ENCODE data around the gene TEX11.
"Not testable (repeated sequence)": the region's sequence is repeated elsewhere in the genome, so short reads cannot be mapped to it uniquely, and the experiment has no call there.

TEX11 gene

GRCh38 chrX:70754169-70754848 lies 154.2 kb downstream of the TEX11 start:
- no peaks in the 10 kb centered on the region for H3K27me3 ChIP-seq (ENCODE audit: insufficient read depth, poor library complexity, severe bottlenecking)

GRCh38 chrX:70733774-70734173 lies 174.7 kb downstream of the TEX11 start:
- not testable (repeated sequence) for H3K27ac ChIP-seq (replicated peaks); H3K4me3 ChIP-seq (replicated peaks; ENCODE audit: insufficient read depth, low read length); DNase-seq (ENCODE audit: low read depth in 1 of 2, low spot score in 1 of 2); H3K27me3 ChIP-seq (ENCODE audit: insufficient read depth, poor library complexity, severe bottlenecking)

More at GRCh38 chrX:70754169-70754848, 154.2 kb downstream of the TEX11 start:
- H3K27ac ChIP-seq (replicated peaks) = no peak overlapping the region
- TF ChIP-seq REST (IDR thresholded peaks at IDR 0.05; ENCODE audit: insufficient replicate concordance, low read depth) (no peak), POLR2AphosphoS5 (IDR thresholded peaks at IDR 0.05; ENCODE audit: low read depth) (no peak), SPI1 (IDR thresholded peaks at IDR 0.05; ENCODE audit: borderline replicate concordance, low read depth) (no peak), GABPA (IDR thresholded peaks at IDR 0.05; ENCODE audit: low read depth) (no peak), CTCF (IDR thresholded peaks at IDR 0.05; ENCODE audit: insufficient read depth, low read length) (no peak)
- no peak overlapping the region for H3K4me3 ChIP-seq (replicated peaks; ENCODE audit: insufficient read depth, low read length)
- peak in 1 of 2 experiments; percentile 16 for DNase-seq (ENCODE audit: low read depth in 1 of 2, low spot score in 1 of 2)

- not testable (repeated sequence) for H3K4me3 ChIP-seq (replicated peaks; ENCODE audit: insufficient read depth, low read length); DNase-seq (ENCODE audit: low read depth in 1 of 2, low spot score in 1 of 2); H3K27me3 ChIP-seq (ENCODE audit: insufficient read depth, poor library complexity, severe bottlenecking); H3K27ac ChIP-seq (replicated peaks)
Measured at GRCh38 chrX:70727961-70728360, 180.6 kb downstream of the TEX11 start.

GRCh38 chrX:70720721-70721120 lies 187.8 kb downstream of the TEX11 start:
- TF ChIP-seq REST (IDR thresholded peaks at IDR 0.05; ENCODE audit: insufficient replicate concordance, low read depth) (no peak), POLR2AphosphoS5 (IDR thresholded peaks at IDR 0.05; ENCODE audit: low read depth) (no peak), CTCF (IDR thresholded peaks at IDR 0.05; ENCODE audit: insufficient read depth, low read length) (no peak), SPI1 (IDR thresholded peaks at IDR 0.05; ENCODE audit: borderline replicate concordance, low read depth) (no peak), GABPA (IDR thresholded peaks at IDR 0.05; ENCODE audit: low read depth) (no peak)
- Histone ChIP-seq H3K27ac (replicated peaks) (no peak overlapping the region), H3K4me3 (replicated peaks; ENCODE audit: insufficient read depth, low read length) (no peak overlapping the region), H3K27me3 (ENCODE audit: insufficient read depth, poor library complexity, severe bottlenecking) (no peaks in the 10 kb centered on the region)
- no peak for DNase-seq (ENCODE audit: low read depth in 1 of 2, low spot score in 1 of 2)

GRCh38 chrX:70711336-70711735 lies 197.2 kb downstream of the TEX11 start:
- H3K4me3 ChIP-seq (replicated peaks; ENCODE audit: insufficient read depth, low read length); DNase-seq (ENCODE audit: low read depth in 1 of 2, low spot score in 1 of 2); H3K27me3 ChIP-seq (ENCODE audit: insufficient read depth, poor library complexity, severe bottlenecking); H3K27ac ChIP-seq (replicated peaks): not testable (repeated sequence)

All from HL-60 (cell line).